Naive B cell (primary cell): ENCODE data around the gene TJP2. TPM values are rescaled to one million over a fixed set of nuclear protein-coding genes. Genes with fewer than 3 reads are reported as not detected.

Experiments used
- ATAC-seq, 2 donors: fragments of 150-1000 bp; cut with Tn5 transposase; 2 replicates each; pipeline ENCODE4 v1.10.0; 2021; ENCODE audit warnings: low read depth in 2 of 2, mild to moderate bottlenecking in 2 of 2, moderate library complexity in 2 of 2
- DNase-seq: peaks from one replicate; pipeline ENCODE4 v3.0.0; 2022
- H3K27ac Mint-ChIP-seq, 6 donors: one replicate each; pipeline ENCODE4 v1.8.0; 2020 to 2022; ENCODE audit warnings: mild to moderate bottlenecking in 6 of 6, mixed read lengths in 6 of 6, moderate library complexity in 5 of 6, inconsistent platforms in 2 of 6
- H3K27me3 Mint-ChIP-seq, 3 donors: one replicate each; pipeline ENCODE4 v1.8.0; 2021 to 2022; ENCODE audit warnings: mixed read lengths in 3 of 3, mild to moderate bottlenecking in 1 of 3
- H3K36me3 Mint-ChIP-seq, 2 donors: one replicate each; pipeline ENCODE4 v1.8.0; 2020 to 2022; ENCODE audit warnings: mixed read lengths in 2 of 2, inconsistent platforms in 1 of 2, mild to moderate bottlenecking in 1 of 2
- H3K4me1 Mint-ChIP-seq, 3 donors: one replicate each; pipeline ENCODE4 v1.8.0; 2020 to 2022; ENCODE audit warnings: mixed read lengths in 3 of 3, inconsistent platforms in 1 of 3, mild to moderate bottlenecking in 1 of 3, moderate library complexity in 1 of 3
- H3K4me3 Mint-ChIP-seq, 8 donors: one replicate each; pipeline ENCODE4 v1.8.0; 2020 to 2022; ENCODE audit warnings: mild to moderate bottlenecking in 8 of 8, mixed read lengths in 8 of 8, moderate library complexity in 8 of 8, inconsistent platforms in 2 of 8
- H3K9me3 Mint-ChIP-seq, 7 donors: one replicate each; pipeline ENCODE4 v1.8.0; 2020 to 2022; ENCODE audit warnings: mixed read lengths in 7 of 7, mild to moderate bottlenecking in 5 of 7, inconsistent platforms in 2 of 7, moderate library complexity in 1 of 7
- polyA plus RNA-seq, 6 donors: library from polyadenylated mRNA; unstranded; fragments of 300-500 nt; fragmentation: Illumina TruSeq; gene quantifications; one replicate each; pipeline ENCODE4 v1.2.3, GENCODE V29; 2021; ENCODE audit warnings: low read depth in 6 of 6

Gene TJP2
- polyA plus RNA-seq, 6 donors from 2014 or later, result 0.35 to 1.5 (median 0.52) TPM; not detected in 1

DNA sequence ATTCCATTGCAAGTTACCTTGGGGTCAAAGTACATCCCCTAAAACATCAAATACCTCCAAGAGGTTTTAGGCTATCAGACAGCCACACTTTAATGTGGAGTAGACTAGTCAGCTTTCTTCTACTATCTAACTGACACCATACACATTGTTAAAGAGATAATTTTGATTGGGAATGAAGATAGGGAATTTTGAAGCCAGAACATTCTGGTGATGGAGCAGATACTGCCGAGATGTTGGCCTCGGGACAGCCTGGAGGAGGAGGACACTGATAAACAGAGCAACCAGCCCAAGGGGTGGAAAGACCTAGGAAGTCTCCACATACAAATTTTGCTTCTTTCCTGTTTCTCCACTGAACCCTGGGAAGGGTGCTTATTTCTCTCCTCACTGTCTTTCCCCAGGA, 14.9 kb downstream of the TJP2 start:
- no peaks in the 10 kb centered on the region for H3K9me3 Mint-ChIP-seq
- H3K36me3 Mint-ChIP-seq, result no peaks in the 10 kb centered on the region
- H3K27ac Mint-ChIP-seq, result no peak overlapping the region
- peaks cover 0 to 9% (median 0%) of the 10 kb centered on the region in 3 donors for H3K27me3 Mint-ChIP-seq
- DNase-seq (no peak), ATAC-seq (no peak)
- H3K4me1 Mint-ChIP-seq, result peaks cover 0 to 5% (median 0%) of the 10 kb centered on the region in 3 donors
- H3K4me3 Mint-ChIP-seq, result no peak overlapping the region

DNA sequence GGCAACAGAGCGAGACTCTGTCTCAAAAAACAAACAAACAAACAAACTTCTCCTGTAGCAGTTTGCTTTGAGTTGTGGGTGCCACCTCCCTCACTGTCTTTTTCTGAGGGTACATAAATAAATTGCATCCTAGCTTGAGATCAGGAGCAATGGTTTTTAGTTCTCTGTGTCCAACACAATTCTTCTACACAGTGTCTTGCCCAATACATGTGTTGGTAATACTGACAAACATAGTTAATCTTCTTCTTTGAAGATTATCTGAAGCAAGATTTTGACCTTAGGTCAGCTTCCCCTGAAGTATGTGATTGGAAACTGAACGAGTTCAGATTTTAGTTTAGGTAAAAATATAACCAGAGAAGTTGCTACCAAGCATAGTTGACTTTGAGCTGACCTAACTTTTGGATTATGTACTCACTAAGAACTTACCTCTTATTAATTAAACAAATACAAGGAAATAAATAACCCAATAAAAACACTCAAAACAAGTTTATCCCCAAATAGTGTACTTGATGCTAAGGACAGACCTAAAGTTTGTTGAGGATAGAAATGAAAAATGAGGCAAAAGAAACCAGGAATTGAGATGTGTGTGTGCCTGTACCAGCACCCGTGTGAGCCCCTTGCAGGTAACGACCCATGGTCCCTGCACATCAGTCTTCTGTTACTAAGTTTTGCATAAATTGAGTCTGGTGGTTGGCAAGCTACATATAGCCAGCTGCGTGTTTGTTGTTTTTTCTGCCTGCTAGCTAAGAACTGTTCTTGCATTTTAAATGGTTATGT, 16.2 kb downstream of the TJP2 start:
- ATAC-seq, result no peak
- no peak overlapping the region for H3K4me3 Mint-ChIP-seq
- no peak for DNase-seq
- peaks cover 0 to 9% (median 0%) of the 10 kb centered on the region in 3 donors for H3K27me3 Mint-ChIP-seq
- no peaks in the 10 kb centered on the region for H3K9me3 Mint-ChIP-seq
- H3K27ac Mint-ChIP-seq, result no peak overlapping the region
- peaks cover 0 to 5% (median 0%) of the 10 kb centered on the region in 3 donors for H3K4me1 Mint-ChIP-seq
- H3K36me3 Mint-ChIP-seq, result no peaks in the 10 kb centered on the region

DNA sequence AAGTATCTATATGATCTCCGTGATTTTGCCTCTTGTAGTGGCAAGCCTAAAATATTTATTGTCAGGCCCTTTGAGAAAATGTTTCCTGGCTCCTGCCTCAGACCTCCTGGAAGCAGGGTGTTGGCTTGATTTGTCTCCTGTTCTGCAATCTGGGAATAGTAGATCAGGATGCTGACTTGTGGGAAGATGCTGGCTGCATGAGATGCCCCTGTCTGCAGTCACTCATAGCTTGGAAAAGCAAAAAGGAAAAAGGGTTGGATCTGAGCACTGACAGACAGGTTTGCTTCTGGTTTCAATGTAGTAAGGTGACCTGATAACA, 16.7 kb downstream of the TJP2 start:
- DNase-seq (no peak), ATAC-seq (no peak)
- Mint-ChIP-seq H3K27ac (peak overlapping the region in 1 of 6 donors; percentile 1), H3K4me3 (no peak overlapping the region), H3K9me3 (no peaks in the 10 kb centered on the region), H3K4me1 (peaks cover 0 to 5% (median 0%) of the 10 kb centered on the region in 3 donors), H3K36me3 (no peaks in the 10 kb centered on the region), H3K27me3 (peaks cover 0 to 9% (median 0%) of the 10 kb centered on the region in 3 donors)

DNA sequence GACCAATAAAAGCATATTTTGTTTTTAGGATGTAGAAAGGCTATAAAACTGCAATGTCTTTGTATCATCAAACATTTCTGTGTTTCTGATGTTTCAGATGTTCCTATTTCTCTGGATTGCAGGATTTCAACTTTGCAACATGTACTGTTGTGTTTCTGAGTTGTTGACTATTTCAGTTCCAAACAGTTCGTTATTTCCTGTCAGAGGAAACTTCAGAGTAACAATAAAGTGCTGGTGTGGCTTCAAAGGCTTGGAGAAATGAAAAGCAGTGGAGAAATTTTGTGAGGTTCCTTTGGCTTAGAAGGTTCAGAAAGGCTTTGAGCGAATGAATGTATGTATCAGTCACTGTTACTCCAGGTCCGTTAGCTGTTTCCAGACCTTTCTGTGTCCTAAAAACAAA, 17.2 kb downstream of the TJP2 start:
- ATAC-seq (no peak), DNase-seq (no peak)
- Mint-ChIP-seq H3K9me3 (no peaks in the 10 kb centered on the region), H3K27me3 (peaks cover 0 to 9% (median 0%) of the 10 kb centered on the region in 3 donors), H3K27ac (no peak overlapping the region), H3K36me3 (no peaks in the 10 kb centered on the region), H3K4me3 (no peak overlapping the region), H3K4me1 (peaks cover 0 to 5% (median 0%) of the 10 kb centered on the region in 3 donors)

DNA sequence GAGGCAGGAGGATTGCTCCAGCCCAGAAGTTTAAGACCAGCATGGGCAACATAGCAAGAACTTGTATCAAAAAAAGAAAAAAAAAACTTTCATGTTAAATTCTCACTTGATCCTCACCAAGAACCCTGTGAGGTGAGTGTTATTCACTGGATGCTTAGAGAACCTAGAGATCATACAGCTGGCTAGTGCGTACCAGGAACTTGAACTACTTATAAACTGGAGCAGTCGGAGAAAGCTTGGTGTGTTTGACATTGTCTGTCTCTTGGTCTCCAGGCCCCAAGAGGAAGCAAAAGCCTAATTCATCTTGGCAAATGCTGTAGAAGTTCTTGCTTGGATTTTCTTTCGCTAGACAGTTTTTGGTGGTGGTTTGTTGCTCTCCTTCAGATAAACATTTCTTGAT, 18.1 kb downstream of the TJP2 start:
- Mint-ChIP-seq H3K27me3 (peaks cover 0 to 9% (median 0%) of the 10 kb centered on the region in 3 donors), H3K27ac (no peak overlapping the region), H3K4me1 (peaks cover 0 to 5% (median 0%) of the 10 kb centered on the region in 3 donors), H3K9me3 (no peaks in the 10 kb centered on the region), H3K4me3 (no peak overlapping the region), H3K36me3 (no peaks in the 10 kb centered on the region)
- ATAC-seq (no peak), DNase-seq (no peak)

DNA sequence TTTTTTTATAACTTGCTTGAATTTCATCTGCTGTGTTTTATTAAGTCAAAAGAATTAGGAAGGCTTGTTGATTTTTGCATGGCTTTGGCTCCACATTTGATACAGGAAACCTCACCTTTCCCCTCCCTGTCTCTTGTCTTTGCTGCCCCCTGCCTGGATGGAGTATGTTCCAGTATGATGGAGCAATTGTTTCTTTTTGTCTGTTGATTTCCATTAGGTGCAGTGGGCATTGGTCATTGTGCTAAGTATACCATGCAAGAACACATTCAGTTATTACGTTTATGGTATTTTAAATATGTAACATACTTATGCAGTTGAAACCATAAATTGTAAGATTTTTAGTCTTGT, 19.6 kb downstream of the TJP2 start:
- no peaks in the 10 kb centered on the region for H3K9me3 Mint-ChIP-seq
- ATAC-seq, result no peak

DNA sequence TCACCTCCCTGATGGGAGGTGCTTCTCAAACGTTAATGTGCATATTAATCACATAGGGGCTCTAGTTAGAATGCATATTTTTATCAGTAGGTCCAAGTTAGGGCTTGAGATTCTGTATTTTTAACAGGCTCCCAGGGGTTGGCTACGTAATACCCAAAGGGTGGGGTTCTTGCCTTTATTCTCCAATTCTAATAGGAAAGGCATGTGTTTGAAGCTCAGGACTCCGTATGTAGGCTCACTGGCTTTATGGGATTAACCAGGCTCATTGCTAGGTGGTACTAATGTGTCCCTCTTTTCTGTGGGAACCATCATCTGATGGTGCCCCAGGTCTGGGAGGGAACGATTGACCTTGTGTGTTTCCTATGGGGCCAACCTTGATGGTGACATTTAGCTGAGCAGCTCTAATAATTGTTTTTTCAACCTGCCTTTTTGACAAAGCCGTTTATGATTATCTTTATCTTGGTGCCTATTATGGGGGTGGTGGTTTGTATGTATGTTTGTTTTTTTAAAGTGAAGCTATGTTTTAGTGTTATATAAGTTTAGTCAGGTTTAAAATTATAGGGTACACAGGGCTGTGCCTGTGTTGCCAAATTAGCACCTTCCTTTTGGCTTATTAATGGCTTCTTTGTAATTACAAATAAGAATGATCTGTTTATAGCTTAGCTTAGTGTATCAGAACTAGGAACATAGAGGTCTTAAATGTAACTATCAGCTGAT, 20.8 kb downstream of the TJP2 start:
- Mint-ChIP-seq H3K4me1 (peaks cover 3 to 10% (median 5%) of the 10 kb centered on the region in 3 donors), H3K9me3 (no peaks in the 10 kb centered on the region), H3K36me3 (no peaks in the 10 kb centered on the region), H3K4me3 (no peak overlapping the region), H3K27me3 (peaks cover 0 to 9% (median 6%) of the 10 kb centered on the region in 3 donors), H3K27ac (no peak overlapping the region)
- ATAC-seq (no peak), DNase-seq (no peak)

More for the DNA sequence above, 19.6 kb downstream of the TJP2 start:
- Mint-ChIP-seq H3K36me3 (no peaks in the 10 kb centered on the region), H3K4me1 (peaks cover 0 to 5% (median 0%) of the 10 kb centered on the region in 3 donors), H3K27me3 (peaks cover 0 to 9% (median 0%) of the 10 kb centered on the region in 3 donors), H3K4me3 (no peak overlapping the region), H3K27ac (no peak overlapping the region)
- DNase-seq, result no peak

DNA sequence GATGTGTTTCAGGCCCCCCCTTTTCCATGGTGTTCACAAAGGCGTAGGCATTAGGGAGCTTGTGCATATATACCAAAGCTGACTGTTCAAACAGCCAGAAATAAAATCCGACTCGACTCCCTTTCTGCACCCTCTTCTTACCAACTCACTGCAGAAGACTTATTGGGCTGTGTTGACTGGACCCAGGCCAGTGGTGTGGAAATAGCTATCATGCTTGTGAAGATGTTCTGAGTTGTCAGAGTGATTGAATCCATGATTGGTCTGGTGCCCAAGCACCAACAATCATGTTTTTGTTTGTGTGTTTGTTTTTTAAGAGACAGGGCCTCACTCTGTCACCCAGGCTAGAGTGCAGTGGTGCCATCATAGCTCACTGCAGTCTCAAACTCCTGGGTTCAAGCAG, 21.6 kb downstream of the TJP2 start:
- no peaks in the 10 kb centered on the region for H3K9me3 Mint-ChIP-seq
- H3K36me3 Mint-ChIP-seq, result no peaks in the 10 kb centered on the region
- peak overlapping the region in 1 of 6 donors; percentile 69 for H3K27ac Mint-ChIP-seq
- no peak overlapping the region for H3K4me3 Mint-ChIP-seq
- no peak for DNase-seq
- peaks cover 11 to 17% (median 12%) of the 10 kb centered on the region in 3 donors for H3K4me1 Mint-ChIP-seq
- peaks cover 0 to 8% (median 3%) of the 10 kb centered on the region in 3 donors for H3K27me3 Mint-ChIP-seq
- ATAC-seq, result no peak

DNA sequence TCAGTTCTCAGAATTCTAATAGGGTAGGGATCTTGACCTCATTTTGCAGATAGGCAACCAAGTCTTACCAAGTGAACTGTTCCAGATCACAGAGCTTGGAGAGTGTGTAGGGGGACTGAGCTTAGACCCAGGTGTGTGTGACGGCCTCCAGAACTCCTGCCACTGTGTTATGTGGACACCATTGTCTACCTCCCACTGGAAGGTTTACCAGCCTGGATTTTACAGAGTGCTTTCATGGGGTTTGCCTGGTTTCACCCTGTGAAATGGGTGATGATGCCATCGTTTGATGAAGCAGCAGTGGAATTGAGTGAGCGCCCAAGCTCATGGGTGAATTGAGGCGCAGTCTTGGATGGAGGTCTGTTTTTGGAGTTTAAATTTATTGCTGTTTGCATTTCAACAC, 23.6 kb downstream of the TJP2 start:
- Mint-ChIP-seq H3K4me3 (no peak overlapping the region), H3K4me1 (peaks cover 12 to 14% (median 14%) of the 10 kb centered on the region in 3 donors), H3K27ac (no peak overlapping the region), H3K27me3 (peaks cover 0 to 8% (median 0%) of the 10 kb centered on the region in 3 donors), H3K9me3 (no peaks in the 10 kb centered on the region), H3K36me3 (no peaks in the 10 kb centered on the region)
- ATAC-seq (no peak), DNase-seq (no peak)

DNA sequence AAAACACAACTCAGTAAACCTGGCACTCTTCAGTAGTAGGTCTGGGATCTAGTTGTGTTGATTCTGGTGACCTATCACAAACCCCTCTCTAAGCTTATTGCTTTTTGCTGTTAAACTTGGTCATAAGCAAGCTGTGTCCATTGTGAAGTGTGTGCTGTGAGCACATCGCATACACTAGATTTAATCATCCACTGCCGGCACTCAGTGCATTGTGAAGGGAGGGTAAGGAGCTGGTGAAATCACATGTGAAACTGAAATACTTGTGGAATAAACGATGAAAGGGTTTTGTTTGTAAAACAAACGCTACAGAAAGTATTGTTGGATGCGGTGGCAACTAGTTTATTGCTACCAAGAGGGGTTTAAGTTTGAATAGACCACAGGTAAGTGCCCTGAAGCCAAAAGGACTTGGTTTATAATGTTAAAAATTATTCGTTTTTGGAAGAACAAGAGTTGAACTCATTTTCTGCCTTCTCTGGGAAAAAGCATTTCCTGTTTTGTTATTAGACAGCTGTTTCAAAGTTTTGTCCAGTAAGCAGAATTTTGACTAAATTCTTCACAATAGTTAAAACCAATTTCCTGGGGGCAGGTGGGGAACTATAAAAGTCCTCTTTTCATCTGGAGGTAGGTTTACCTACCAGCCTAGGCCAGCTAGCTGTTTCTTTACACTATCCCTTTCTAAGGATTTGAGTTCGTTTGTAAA, 24.6 kb downstream of the TJP2 start:
- Mint-ChIP-seq H3K4me3 (no peak overlapping the region), H3K27me3 (peaks cover 0 to 8% (median 0%) of the 10 kb centered on the region in 3 donors), H3K36me3 (no peaks in the 10 kb centered on the region), H3K9me3 (no peaks in the 10 kb centered on the region), H3K4me1 (peaks cover 12 to 14% (median 14%) of the 10 kb centered on the region in 3 donors), H3K27ac (no peak overlapping the region)
- ATAC-seq (no peak), DNase-seq (no peak)

DNA sequence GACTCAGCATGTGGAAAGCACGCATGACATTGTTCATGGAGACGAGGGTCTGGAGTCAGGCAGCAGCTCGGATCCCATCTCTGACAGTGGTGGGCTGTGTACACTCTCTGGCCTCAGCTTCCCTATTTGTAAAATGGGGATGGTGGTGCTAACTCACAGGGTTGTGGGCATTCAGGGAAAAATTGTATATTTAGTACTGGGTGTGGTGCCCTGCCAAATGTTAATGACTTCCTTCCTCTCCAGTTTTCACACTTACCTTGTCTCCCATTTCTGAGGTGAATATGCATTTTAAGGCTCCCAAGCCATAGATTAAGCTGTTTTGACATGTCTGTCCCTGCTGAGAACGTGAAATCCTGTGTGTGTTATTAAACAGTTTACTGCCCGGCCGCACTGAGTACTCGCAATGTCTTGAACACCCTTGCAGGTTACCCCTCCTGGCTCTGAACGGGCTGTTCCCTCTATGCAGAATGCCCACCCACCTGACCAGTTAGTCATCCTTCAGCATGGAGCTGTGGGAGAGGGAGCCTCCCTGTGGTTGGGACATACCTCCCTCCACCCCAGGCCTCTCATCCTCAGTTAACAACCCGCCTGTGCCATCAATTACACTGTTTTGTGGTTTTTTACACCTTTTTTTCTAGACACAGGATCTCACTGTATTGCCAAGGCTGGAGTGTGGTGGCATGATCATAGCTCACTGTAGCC, 25.8 kb downstream of the TJP2 start:
- H3K36me3 Mint-ChIP-seq, result no peaks in the 10 kb centered on the region
- no peaks in the 10 kb centered on the region for H3K9me3 Mint-ChIP-seq
- peak overlapping the region in 1 of 8 donors; percentile 22 for H3K4me3 Mint-ChIP-seq
- H3K27me3 Mint-ChIP-seq, result peaks cover 0 to 8% (median 0%) of the 10 kb centered on the region in 3 donors
- ATAC-seq, result no peak
- DNase-seq, result no peak
- peaks cover 12 to 14% (median 14%) of the 10 kb centered on the region in 3 donors for H3K4me1 Mint-ChIP-seq
- H3K27ac Mint-ChIP-seq, result peak overlapping the region in 1 of 6 donors; percentile 6

DNA sequence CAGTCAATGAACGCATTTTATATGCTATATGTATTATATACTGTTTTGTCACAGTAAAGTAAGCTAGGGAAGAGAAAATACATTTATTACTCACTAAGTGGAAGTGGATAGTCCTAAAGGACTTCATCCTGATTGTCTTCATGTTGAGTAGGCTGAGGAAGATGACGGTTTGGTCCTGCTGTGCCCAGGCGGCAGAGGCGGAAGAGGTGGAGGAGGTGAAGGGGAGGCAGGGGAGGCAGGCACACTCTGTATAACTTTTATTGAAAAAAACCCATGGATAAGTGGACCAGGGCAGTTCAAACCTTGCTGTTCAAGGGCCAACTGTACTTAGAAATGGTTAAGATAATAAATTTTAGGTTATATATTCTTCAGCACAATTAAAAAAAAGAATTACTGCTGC, 28.5 kb downstream of the TJP2 start:
- H3K27ac Mint-ChIP-seq, result no peak overlapping the region
- peaks cover 0 to 8% (median 0%) of the 10 kb centered on the region in 3 donors for H3K27me3 Mint-ChIP-seq
- peaks cover 12 to 14% (median 14%) of the 10 kb centered on the region in 3 donors for H3K4me1 Mint-ChIP-seq
- H3K36me3 Mint-ChIP-seq, result no peaks in the 10 kb centered on the region
- H3K9me3 Mint-ChIP-seq, result no peaks in the 10 kb centered on the region
- H3K4me3 Mint-ChIP-seq, result no peak overlapping the region
- ATAC-seq (no peak), DNase-seq (no peak)

DNA sequence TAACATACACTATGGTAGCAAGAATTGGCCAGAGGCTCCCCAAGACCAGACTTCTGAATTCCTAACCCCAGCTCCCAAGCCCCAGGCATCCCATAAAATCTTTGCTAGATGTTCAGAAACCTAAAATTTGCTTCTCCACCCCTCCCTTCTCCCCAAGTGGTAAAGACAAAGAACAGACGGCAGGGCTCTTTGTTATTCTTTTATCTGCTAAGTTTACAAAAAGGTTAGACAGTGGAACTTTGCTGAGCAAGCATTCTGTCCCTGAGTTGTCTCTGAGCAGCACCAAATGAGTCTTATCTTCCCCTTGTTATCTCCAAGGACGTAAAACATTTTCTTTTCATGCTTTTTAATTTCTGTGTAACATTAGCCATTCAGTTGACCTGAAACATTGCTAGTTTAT, 30.2 kb downstream of the TJP2 start:
- Mint-ChIP-seq H3K27ac (peak overlapping the region in 1 of 6 donors; percentile 51), H3K4me3 (no peak overlapping the region), H3K9me3 (no peaks in the 10 kb centered on the region), H3K27me3 (peaks cover 0 to 6% (median 0%) of the 10 kb centered on the region in 3 donors), H3K36me3 (no peaks in the 10 kb centered on the region), H3K4me1 (peaks cover 12 to 14% (median 14%) of the 10 kb centered on the region in 3 donors)
- no peak for ATAC-seq
- DNase-seq, result no peak
